Mesodermal cell (in vitro differentiated cells): ENCODE results near the gene HLA-DRA.

Source experiments
- H3K27ac ChIP-seq: 2 replicates; pipeline ENCODE4 v1.7.0; 2013; ENCODE audit warnings: mild to moderate bottlenecking, low read depth, low read length, moderate library complexity; ENCODE audit not compliant: severe bottlenecking
- H3K36me3 ChIP-seq: 2 replicates; pipeline ENCODE4 v1.7.1; 2013; ENCODE audit warnings: mild to moderate bottlenecking, low read length, moderate library complexity; ENCODE audit not compliant: control insufficient read depth, insufficient read depth
- H3K4me1 ChIP-seq: one replicate; pipeline ENCODE4 v1.7.1; 2013; ENCODE audit warnings: mild to moderate bottlenecking, low read length; ENCODE audit not compliant: insufficient read depth, control insufficient read depth, poor library complexity, severe bottlenecking
- H3K4me3 ChIP-seq: 2 replicates; pipeline ENCODE4 v1.7.0; 2013; ENCODE audit warnings: low read length, control low read depth, mild to moderate bottlenecking; ENCODE audit not compliant: insufficient read depth, poor library complexity, severe bottlenecking; ENCODE audit errors: extremely low read depth
- H3K9me3 ChIP-seq: 2 replicates; pipeline ENCODE4 v1.7.1; 2013; ENCODE audit warnings: mild to moderate bottlenecking, low read length, moderate library complexity; ENCODE audit not compliant: control insufficient read depth
- WGBS, 2 experiments: methylation state at CpG; one replicate each; pipeline ENCODE4 v1.1.5; 2013; ENCODE audit warnings: missing lambda C conversion rate in 2 of 2; ENCODE audit not compliant: insufficient coverage in 2 of 2; 5-methylcytosine and 5-hydroxymethylcytosine counted together

HLA-DRA gene

DNA sequence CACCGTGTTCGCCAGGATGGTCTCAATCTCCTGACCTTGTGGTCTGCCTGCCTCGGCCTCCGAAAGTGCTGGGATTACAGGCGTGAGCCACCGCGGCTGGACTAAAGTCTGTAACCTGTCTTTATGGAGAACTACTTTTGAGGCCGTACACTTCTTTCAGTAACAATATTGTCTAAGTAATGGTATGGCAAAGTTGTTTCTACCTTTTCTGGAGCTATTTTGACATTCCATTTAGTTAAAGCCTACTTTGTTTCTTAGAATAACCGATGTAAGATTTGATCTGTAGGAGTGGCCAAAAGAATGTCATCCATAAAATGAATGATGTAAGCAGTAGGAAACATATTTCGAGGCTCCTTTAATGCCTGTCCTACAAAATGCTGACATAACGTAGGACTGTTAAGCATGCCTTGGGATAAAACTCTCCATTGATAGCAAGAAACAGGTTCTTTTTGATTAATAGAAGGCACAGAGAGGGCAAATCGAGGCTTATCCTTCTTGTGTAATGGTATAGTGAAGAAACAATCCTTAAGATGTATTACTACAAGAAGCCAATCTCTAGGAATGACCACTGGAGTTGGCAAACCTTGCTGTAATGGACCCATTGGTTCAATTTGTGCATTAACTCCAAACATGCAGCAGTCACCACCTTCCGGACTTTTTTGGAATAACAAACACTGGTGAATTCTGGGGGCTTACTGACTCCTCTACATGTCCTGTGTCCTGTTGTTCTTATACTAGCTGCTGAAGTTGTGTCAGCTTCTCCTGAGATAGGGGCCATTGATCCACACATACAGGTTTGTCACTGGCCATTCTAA, 35.9 kb downstream of the HLA-DRA start:
- no peak overlapping the region for H3K27ac ChIP-seq
- H3K36me3 ChIP-seq, result no peaks in the 10 kb centered on the region
- H3K4me1 ChIP-seq, result no peaks in the 10 kb centered on the region
- WGBS, 2 experiments, result 73 to 88% methylated on average over 11 of the region's 13 CpGs
- no peaks in the 10 kb centered on the region for H3K9me3 ChIP-seq
- H3K4me3 ChIP-seq, result no peak overlapping the region

- no peaks in the 10 kb centered on the region for H3K4me1 ChIP-seq
- H3K4me3 ChIP-seq, result no peak overlapping the region
- H3K36me3 ChIP-seq, result no peaks in the 10 kb centered on the region
- no peak overlapping the region for H3K27ac ChIP-seq
- WGBS, 2 experiments, result 72 to 80% methylated on average over 13 to 23 of the region's 26 CpGs
- no peaks in the 10 kb centered on the region for H3K9me3 ChIP-seq
These were observed 44.4 kb downstream of the HLA-DRA start for GRCh38 chr6:32483968-32484613.

DNA sequence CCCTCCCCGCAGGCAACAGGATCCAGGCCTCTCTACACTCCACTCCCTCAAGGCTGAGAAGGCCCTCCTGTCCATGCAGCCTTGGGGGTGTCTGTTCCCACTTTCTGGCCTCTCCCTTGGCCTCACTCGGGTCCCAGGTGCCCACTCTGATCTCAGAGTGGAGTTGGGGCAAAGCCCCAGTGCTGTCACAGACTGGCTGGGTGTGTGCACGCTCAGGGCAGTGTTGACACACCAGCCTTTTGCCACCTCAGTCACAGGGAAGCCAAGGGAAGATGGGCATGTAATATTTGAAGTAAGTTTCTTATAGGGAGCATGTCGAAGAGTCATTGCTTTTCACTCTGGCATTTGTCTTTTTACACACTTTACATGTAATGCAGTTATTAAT, 44.9 kb downstream of the HLA-DRA start:
- Histone ChIP-seq H3K27ac (no peak overlapping the region), H3K4me3 (no peak overlapping the region), H3K36me3 (no peaks in the 10 kb centered on the region), H3K4me1 (no peaks in the 10 kb centered on the region), H3K9me3 (no peaks in the 10 kb centered on the region)
- WGBS, 2 experiments, result 46 to 53% methylated on average over 2 to 3 of the region's 4 CpGs

- Histone ChIP-seq H3K4me1 (no peaks in the 10 kb centered on the region), H3K4me3 (no peak overlapping the region), H3K27ac (no peak overlapping the region), H3K9me3 (no peaks in the 10 kb centered on the region), H3K36me3 (no peaks in the 10 kb centered on the region)
- 63 to 88% methylated on average over 1 of the region's 1 CpG for WGBS, 2 experiments
These were observed 48.4 kb downstream of the HLA-DRA start for GRCh38 chr6:32488083-32488482.

- no peak overlapping the region for H3K4me3 ChIP-seq
- H3K36me3 ChIP-seq, result no peaks in the 10 kb centered on the region
- H3K9me3 ChIP-seq, result no peaks in the 10 kb centered on the region
- WGBS, 2 experiments, result no CpG with 5 or more reads among the region's 1 CpG
- no peaks in the 10 kb centered on the region for H3K4me1 ChIP-seq
- no peak overlapping the region for H3K27ac ChIP-seq
These were observed 52.0 kb downstream of the HLA-DRA start for GRCh38 chr6:32491700-32492099.

DNA sequence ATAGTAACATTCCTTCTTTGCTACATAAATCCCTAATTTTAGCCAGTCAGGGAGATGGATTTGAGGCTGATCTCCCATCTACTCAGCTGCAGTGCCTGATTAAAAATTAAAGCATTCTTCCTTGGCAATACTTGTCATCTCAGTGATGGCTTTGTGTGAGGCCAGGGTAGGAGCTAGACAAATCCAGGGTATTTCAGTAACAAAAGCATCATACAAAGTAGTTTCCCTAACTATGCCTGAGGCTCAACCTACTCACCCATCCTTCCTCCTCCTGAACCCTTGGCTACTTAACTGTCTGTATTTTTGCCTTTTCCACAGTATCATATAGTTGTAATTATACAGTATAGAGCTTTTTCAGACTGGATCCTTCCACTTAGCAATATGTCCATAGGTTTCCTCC, 52.7 kb downstream of the HLA-DRA start:
- H3K27ac ChIP-seq, result no peak overlapping the region
- H3K4me3 ChIP-seq, result no peak overlapping the region
- H3K4me1 ChIP-seq, result no peaks in the 10 kb centered on the region
- H3K36me3 ChIP-seq, result no peaks in the 10 kb centered on the region
- no peaks in the 10 kb centered on the region for H3K9me3 ChIP-seq
